Activated naive CD8-positive, alpha-beta T cell treated with anti-CD3 and anti-CD28 coated beads, Interleukin-2, amount 10 ng/mL, durations not matched to agents 7 days and 5 days (primary cell): ENCODE results near the gene LEFTY2. TPM values are rescaled to one million over a fixed set of nuclear protein-coding genes. Genes with fewer than 3 reads are reported as not detected.
A peak's percentile ranks its signal among the peaks of the same experiment; 100 is the strongest.

Experiments
- ATAC-seq: fragments of 150-1000 bp; cut with Tn5 transposase; one replicate; pipeline ENCODE4 v1.10.0; 2021; ENCODE audit warnings: low read depth, moderate library complexity
- POLR2A ChIA-PET: fragments of 350-600 bp; sonication (Branson Sonifier 250); formaldehyde crosslinking; loops from one replicate; lab custom pipeline; 2021; ENCODE audit warnings: antibody characterized with exemption; lab: Charles Lee
- DNase-seq: peaks from one replicate; pipeline ENCODE4 v3.0.0; 2021
- H3K27ac Mint-ChIP-seq: one replicate; pipeline ENCODE4 v1.8.0; 2022; ENCODE audit warnings: mild to moderate bottlenecking, mixed read lengths
- H3K27me3 Mint-ChIP-seq: one replicate; pipeline ENCODE4 v1.8.0; 2022; ENCODE audit warnings: mild to moderate bottlenecking, moderate library complexity, mixed read lengths
- H3K36me3 Mint-ChIP-seq: one replicate; pipeline ENCODE4 v1.8.0; 2021; ENCODE audit warnings: mild to moderate bottlenecking, mixed read lengths
- H3K4me1 Mint-ChIP-seq: one replicate; pipeline ENCODE4 v1.8.0; 2021; ENCODE audit warnings: mixed read lengths
- H3K4me3 Mint-ChIP-seq: one replicate; pipeline ENCODE4 v1.8.0; 2022; ENCODE audit warnings: mild to moderate bottlenecking, moderate library complexity, mixed read lengths
- H3K9me3 Mint-ChIP-seq: one replicate; pipeline ENCODE4 v1.8.0; 2021; ENCODE audit warnings: mixed read lengths
- total RNA-seq, 2 experiments: library from RNA; stranded (reverse); gene quantifications; one replicate each; pipeline ENCODE4 v1.2.3, GENCODE V29; 2021

Gene LEFTY2
- total RNA-seq, 2 experiments from 2014 or later, result not detected

GRCh38 chr1:225917536-225917935 is 23.5 kb downstream of the LEFTY2 start:
- Mint-ChIP-seq H3K4me3 (no peak overlapping the region), H3K27ac (peak overlapping the region; percentile 63), H3K4me1 (peaks cover 18% of the 10 kb centered on the region), H3K36me3 (peaks cover 26% of the 10 kb centered on the region), H3K9me3 (no peaks in the 10 kb centered on the region), H3K27me3 (no peaks in the 10 kb centered on the region)
- ATAC-seq (no peak), DNase-seq (no peak)
- POLR2A ChIA-PET, result interaction anchor here (1.5 kb wide), 1 partner anchor 140 kb away, joined by 3 read pairs; the partner anchor contains the start of gene SRP9

- no peak overlapping the region for H3K4me3 Mint-ChIP-seq
- no peaks in the 10 kb centered on the region for H3K27me3 Mint-ChIP-seq
- peaks cover 17% of the 10 kb centered on the region for H3K4me1 Mint-ChIP-seq
- peaks cover 23% of the 10 kb centered on the region for H3K36me3 Mint-ChIP-seq
- DNase-seq (no peak), ATAC-seq (no peak)
- peak overlapping the region; percentile 63 for H3K27ac Mint-ChIP-seq
- no peaks in the 10 kb centered on the region for H3K9me3 Mint-ChIP-seq
- POLR2A ChIA-PET, result interaction anchor here (0.6 to 1.5 kb wide), 2 partner anchors 99 to 139 kb away, joined by 3 to 5 read pairs; partner anchors contain the start of gene SRP9
Measured at GRCh38 chr1:225917101-225917500, 23.9 kb downstream of the LEFTY2 start.

GRCh38 chr1:225915538-225915991 is 25.5 kb downstream of the LEFTY2 start:
- Mint-ChIP-seq H3K36me3 (peaks cover 19% of the 10 kb centered on the region), H3K4me3 (no peak overlapping the region), H3K27me3 (no peaks in the 10 kb centered on the region), H3K9me3 (no peaks in the 10 kb centered on the region), H3K27ac (peak overlapping the region; percentile 32), H3K4me1 (peaks cover 12% of the 10 kb centered on the region)
- DNase-seq (no peak), ATAC-seq (no peak)
- POLR2A ChIA-PET, result no interaction called here

GRCh38 chr1:225914947-225915346 is 26.1 kb downstream of the LEFTY2 start:
- H3K4me3 Mint-ChIP-seq, result no peak overlapping the region
- peaks cover 12% of the 10 kb centered on the region for H3K4me1 Mint-ChIP-seq
- no peak overlapping the region for H3K27ac Mint-ChIP-seq
- ATAC-seq, result no peak
- H3K36me3 Mint-ChIP-seq, result peaks cover 14% of the 10 kb centered on the region
- no peaks in the 10 kb centered on the region for H3K9me3 Mint-ChIP-seq
- POLR2A ChIA-PET, result no interaction called here
- DNase-seq, result no peak
- peaks cover under 1% of the 10 kb centered on the region for H3K27me3 Mint-ChIP-seq

- peaks cover 10% of the 10 kb centered on the region for H3K36me3 Mint-ChIP-seq
- no peak overlapping the region for H3K27ac Mint-ChIP-seq
- no peak for DNase-seq
- H3K4me3 Mint-ChIP-seq, result no peak overlapping the region
- no peak for ATAC-seq
- H3K9me3 Mint-ChIP-seq, result no peaks in the 10 kb centered on the region
- POLR2A ChIA-PET, result no interaction called here
- H3K4me1 Mint-ChIP-seq, result peaks cover 12% of the 10 kb centered on the region
- peaks cover 5% of the 10 kb centered on the region for H3K27me3 Mint-ChIP-seq
Measured at GRCh38 chr1:225914391-225914790, 26.6 kb downstream of the LEFTY2 start.

- H3K9me3 Mint-ChIP-seq, result no peaks in the 10 kb centered on the region
- H3K27ac Mint-ChIP-seq, result no peak overlapping the region
- ATAC-seq (peak; percentile 89), DNase-seq (peak; percentile 88)
- H3K27me3 Mint-ChIP-seq, result peaks cover 5% of the 10 kb centered on the region
- H3K36me3 Mint-ChIP-seq, result no peaks in the 10 kb centered on the region
- no peak overlapping the region for H3K4me3 Mint-ChIP-seq
- H3K4me1 Mint-ChIP-seq, result peaks cover 9% of the 10 kb centered on the region
- POLR2A ChIA-PET, result interaction anchor here (1.0 to 1.8 kb wide), 4 partner anchors 12 to 151 kb away, joined by 3 to 13 read pairs (median 7); partner anchors contain the start of genes H3-3A, PYCR2, SRP9 and TMEM63A
Measured at GRCh38 chr1:225911191-225912130, 29.6 kb downstream of the LEFTY2 start.

GRCh38 chr1:225909477-225909876 is 31.5 kb downstream of the LEFTY2 start:
- ATAC-seq, result no peak
- POLR2A ChIA-PET, result no interaction called here
- Mint-ChIP-seq H3K4me3 (no peak overlapping the region), H3K4me1 (peaks cover 9% of the 10 kb centered on the region), H3K27ac (peak overlapping the region; percentile 20), H3K27me3 (peaks cover 5% of the 10 kb centered on the region), H3K9me3 (no peaks in the 10 kb centered on the region), H3K36me3 (no peaks in the 10 kb centered on the region)
- DNase-seq, result no peak

- peaks cover 5% of the 10 kb centered on the region for H3K27me3 Mint-ChIP-seq
- no peak overlapping the region for H3K4me3 Mint-ChIP-seq
- peaks cover 9% of the 10 kb centered on the region for H3K4me1 Mint-ChIP-seq
- no peak overlapping the region for H3K27ac Mint-ChIP-seq
- ATAC-seq, result no peak
- H3K36me3 Mint-ChIP-seq, result no peaks in the 10 kb centered on the region
- H3K9me3 Mint-ChIP-seq, result no peaks in the 10 kb centered on the region
- POLR2A ChIA-PET, result interaction anchor here (1.5 kb wide), 1 partner anchor 29 kb away, joined by 3 read pairs; no protein-coding TSS in a partner anchor
- DNase-seq, result no peak
Measured at GRCh38 chr1:225908773-225909172, 32.2 kb downstream of the LEFTY2 start.

- no peak overlapping the region for H3K27ac Mint-ChIP-seq
- POLR2A ChIA-PET, result interaction anchor here (1.5 kb wide), 1 partner anchor 29 kb away, joined by 3 read pairs; no protein-coding TSS in a partner anchor
Measured at GRCh38 chr1:225908013-225908640, 32.9 kb downstream of the LEFTY2 start.

GRCh38 chr1:225907341-225907740 is 33.7 kb downstream of the LEFTY2 start:
- Mint-ChIP-seq H3K4me3 (no peak overlapping the region), H3K27ac (no peak overlapping the region), H3K4me1 (peaks cover 9% of the 10 kb centered on the region), H3K9me3 (no peaks in the 10 kb centered on the region), H3K27me3 (peaks cover 5% of the 10 kb centered on the region), H3K36me3 (no peaks in the 10 kb centered on the region)
- POLR2A ChIA-PET, result interaction anchor here (1.4 kb wide), 1 partner anchor 130 kb away, joined by 4 read pairs; the partner anchor contains the start of gene SRP9
- no peak for DNase-seq
- ATAC-seq, result no peak

More at GRCh38 chr1:225908013-225908640, 32.9 kb downstream of the LEFTY2 start:
- Mint-ChIP-seq H3K27me3 (peaks cover 5% of the 10 kb centered on the region), H3K4me1 (peaks cover 9% of the 10 kb centered on the region), H3K9me3 (no peaks in the 10 kb centered on the region), H3K4me3 (no peak overlapping the region), H3K36me3 (no peaks in the 10 kb centered on the region)
- no peak for ATAC-seq
- no peak for DNase-seq

- ATAC-seq, result no peak
- POLR2A ChIA-PET, result interaction anchor here (1.2 to 1.5 kb wide), 3 partner anchors 9 to 129 kb away, joined by 3 to 4 read pairs (median 4); partner anchors contain the start of gene SRP9
- no peak overlapping the region for H3K27ac Mint-ChIP-seq
- H3K9me3 Mint-ChIP-seq, result no peaks in the 10 kb centered on the region
- H3K4me3 Mint-ChIP-seq, result no peak overlapping the region
- peaks cover 9% of the 10 kb centered on the region for H3K4me1 Mint-ChIP-seq
- no peak for DNase-seq
- H3K27me3 Mint-ChIP-seq, result peaks cover 5% of the 10 kb centered on the region
- no peaks in the 10 kb centered on the region for H3K36me3 Mint-ChIP-seq
Measured at GRCh38 chr1:225906467-225906866, 34.6 kb downstream of the LEFTY2 start.

GRCh38 chr1:225903623-225904022 is 37.4 kb downstream of the LEFTY2 start:
- Mint-ChIP-seq H3K27ac (no peak overlapping the region), H3K9me3 (no peaks in the 10 kb centered on the region)
- POLR2A ChIA-PET, result interaction anchor here (0.7 kb wide), 1 partner anchor 52 kb away, joined by 4 read pairs; no protein-coding TSS in a partner anchor

More at GRCh38 chr1:225903623-225904022, 37.4 kb downstream of the LEFTY2 start:
- Mint-ChIP-seq H3K27me3 (peaks cover 4% of the 10 kb centered on the region), H3K36me3 (no peaks in the 10 kb centered on the region), H3K4me3 (no peak overlapping the region), H3K4me1 (no peaks in the 10 kb centered on the region)
- no peak for ATAC-seq
- DNase-seq, result no peak
